IMR-90 (cell line): ENCODE measurements around the gene GABRD. TPM values are rescaled to one million over a fixed set of nuclear protein-coding genes. Genes with fewer than 3 reads are reported as not detected.

Experiments used
- ATAC-seq: fragments of 200-7000 bp; cut with Tn5 transposase; 2 replicates; pipeline ENCODE4 v1.9.1; 2020; ENCODE audit warnings: low read depth, mild to moderate bottlenecking, moderate library complexity
- BruUV-seq: library from RNA; stranded (reverse); fragments of 400-500 nt; replicated peaks from 2 replicates; lab custom pipeline; 2021; lab: Mats Ljungman, UMichigan
- CTCF ChIA-PET: fragments of 300-600 bp; formaldehyde crosslinking; extraction: SDS; loops from one replicate; lab custom pipeline; 2021; ENCODE audit warnings: antibody characterized with exemption; lab: Yijun Ruan, JAX
- POLR2A ChIA-PET: fragments of 300-600 bp; sonication (Branson Sonifier 250); formaldehyde crosslinking; loops from one replicate; lab custom pipeline; 2022; ENCODE audit warnings: antibody characterized with exemption; ENCODE audit not compliant: unreplicated experiment; lab: Charles Lee
- DNase-seq: peaks from one replicate; pipeline ENCODE4 v3.0.0; 2013
- H2AFZ ChIP-seq: replicated peaks from 2 replicates; pipeline ENCODE3; 2013; ENCODE audit warnings: low read length, mild to moderate bottlenecking; ENCODE audit not compliant: poor library complexity
- H2AK5ac ChIP-seq: 2 replicates; pipeline ENCODE4 v1.6.1; 2013; ENCODE audit warnings: low read depth, low read length, inconsistent platforms
- H2AK9ac ChIP-seq: replicated peaks from 2 replicates; pipeline ENCODE3; 2013; ENCODE audit warnings: mild to moderate bottlenecking, low read depth, low read length, moderate library complexity; ENCODE audit not compliant: poor library complexity
- H2BK120ac ChIP-seq: 2 replicates; pipeline ENCODE4 v1.6.1; 2013; ENCODE audit warnings: low read depth, low read length, inconsistent platforms
- H2BK15ac ChIP-seq: 3 replicates; pipeline ENCODE4 v1.6.1; 2013; ENCODE audit warnings: low read depth, low read length, inconsistent platforms
- H2BK20ac ChIP-seq: 2 replicates; pipeline ENCODE4 v1.6.1; 2013; ENCODE audit warnings: low read depth, mild to moderate bottlenecking, inconsistent platforms, low read length, moderate library complexity
- H2BK5ac ChIP-seq: 2 replicates; pipeline ENCODE4 v1.6.1; 2013; ENCODE audit warnings: mild to moderate bottlenecking, low read depth, low read length, inconsistent platforms; ENCODE audit not compliant: poor library complexity, severe bottlenecking
- H3K14ac ChIP-seq: replicated peaks from 2 replicates; pipeline ENCODE4 v1.6.1; 2013; ENCODE audit warnings: low read depth, low read length, inconsistent platforms
- H3K18ac ChIP-seq: 2 replicates; pipeline ENCODE4 v1.6.1; 2013; ENCODE audit warnings: low read depth, low read length, control low read depth
- H3K23ac ChIP-seq: 2 replicates; pipeline ENCODE4 v1.6.1; 2013; ENCODE audit warnings: low read depth, low read length, inconsistent platforms
- H3K27ac ChIP-seq: 2 replicates; pipeline ENCODE4 v1.5.1; 2013; ENCODE audit warnings: mild to moderate bottlenecking, control low read depth, low read length; ENCODE audit not compliant: insufficient read depth
- H3K27me3 ChIP-seq: 2 replicates; pipeline ENCODE4 v1.6.1; 2013; ENCODE audit warnings: low read length; ENCODE audit not compliant: control insufficient read depth, insufficient read depth
- H3K36me3 ChIP-seq: 2 replicates; pipeline ENCODE4 v1.6.1; 2013; ENCODE audit warnings: low read length, mixed read lengths; ENCODE audit not compliant: control insufficient read depth, insufficient read depth
- H3K4ac ChIP-seq: 2 replicates; pipeline ENCODE4 v1.6.1; 2013; ENCODE audit warnings: low read depth, low read length, inconsistent platforms
- H3K4me1 ChIP-seq: 2 replicates; pipeline ENCODE4 v1.6.1; 2013; ENCODE audit warnings: low read length, mixed read lengths; ENCODE audit not compliant: control insufficient read depth, insufficient read depth
- H3K4me2 ChIP-seq: 2 replicates; pipeline ENCODE4 v1.6.1; 2013; ENCODE audit warnings: low read depth, mild to moderate bottlenecking, control low read depth, low read length, moderate library complexity
- H3K4me3 ChIP-seq: 2 replicates; pipeline ENCODE4 v1.5.1; 2013; ENCODE audit warnings: low read depth, mild to moderate bottlenecking, control low read depth, low read length, moderate library complexity; ENCODE audit not compliant: insufficient read depth
- H3K56ac ChIP-seq: 2 replicates; pipeline ENCODE4 v1.6.1; 2013; ENCODE audit warnings: low read length, inconsistent platforms; ENCODE audit not compliant: insufficient read depth; ENCODE audit errors: extremely low read depth
- H3K79me1 ChIP-seq, 2 experiments: 2 replicates each; pipeline ENCODE4 v1.6.1; 2013; ENCODE audit warnings: low read length in 2 of 2, inconsistent platforms in 1 of 2, low read depth in 1 of 2
- H3K9ac ChIP-seq: 2 replicates; pipeline ENCODE4 v1.6.1; 2013; ENCODE audit warnings: low read depth, low read length, control low read depth
- H3K9me1 ChIP-seq: 2 replicates; pipeline ENCODE4 v1.6.1; 2013; ENCODE audit warnings: low read length, inconsistent platforms; ENCODE audit not compliant: insufficient read depth
- H3K9me3 ChIP-seq: 2 replicates; pipeline ENCODE4 v1.6.1; 2013; ENCODE audit warnings: low read length; ENCODE audit not compliant: control insufficient read depth, insufficient read depth
- H4K20me1 ChIP-seq: 2 replicates; pipeline ENCODE4 v1.6.1; 2013; ENCODE audit warnings: low read length, inconsistent platforms; ENCODE audit not compliant: insufficient read depth
- H4K5ac ChIP-seq: 2 replicates; pipeline ENCODE4 v1.6.1; 2013; ENCODE audit warnings: mild to moderate bottlenecking, low read depth, low read length, control low read depth
- H4K8ac ChIP-seq, 2 experiments: 2 replicates each; pipeline ENCODE4 v1.6.1; 2013; ENCODE audit warnings: low read depth in 2 of 2, low read length in 2 of 2, control low read depth in 1 of 2, inconsistent platforms in 1 of 2
- H4K91ac ChIP-seq: 2 replicates; pipeline ENCODE4 v1.6.1; 2013; ENCODE audit warnings: low read depth, low read length, inconsistent platforms; ENCODE audit not compliant: insufficient read depth
- BHLHE40 ChIP-seq: fragments of 150-350 bp; IDR thresholded peaks from 2 replicates; pipeline ENCODE4 v1.6.1; 2016; ENCODE audit warnings: mild to moderate bottlenecking, low read depth, low read length
- CEBPB ChIP-seq: IDR thresholded peaks from 2 replicates; pipeline ENCODE4 v1.6.1; 2012; ENCODE audit warnings: low read depth, low read length, improper control_type of control experiment
- CHD1 ChIP-seq: IDR thresholded peaks from 2 replicates; pipeline ENCODE4 v1.6.1; 2012; ENCODE audit warnings: low read depth, low read length, improper control_type of control experiment
- ELK1 ChIP-seq: fragments of 150-350 bp; IDR thresholded peaks from 2 replicates; pipeline ENCODE4 v1.6.1; 2016; ENCODE audit warnings: low read depth, mild to moderate bottlenecking, low read length, moderate library complexity, borderline replicate concordance
- FOS ChIP-seq: fragments of 150-350 bp; IDR thresholded peaks from 2 replicates; pipeline ENCODE4 v1.6.1; 2016; ENCODE audit warnings: low read depth, low read length
- MAFK ChIP-seq: IDR thresholded peaks from 2 replicates; pipeline ENCODE4 v1.6.1; 2012; ENCODE audit warnings: low read depth, low read length, improper control_type of control experiment
- MAZ ChIP-seq: IDR thresholded peaks from 2 replicates; pipeline ENCODE4 v1.6.1; 2012; ENCODE audit warnings: low read depth, mild to moderate bottlenecking, low read length, improper control_type of control experiment, moderate library complexity, borderline replicate concordance
- MXI1 ChIP-seq: IDR thresholded peaks from 2 replicates; pipeline ENCODE4 v1.6.1; 2012; ENCODE audit warnings: low read depth, mild to moderate bottlenecking, low read length, moderate library complexity, borderline replicate concordance
- NFE2L2 ChIP-seq: fragments of 150-350 bp; IDR thresholded peaks from 2 replicates; pipeline ENCODE4 v1.6.1; 2016; ENCODE audit warnings: low read depth, mild to moderate bottlenecking, low read length
- POLR2A ChIP-seq: IDR thresholded peaks from 2 replicates; pipeline ENCODE4 v1.6.1; 2012; ENCODE audit warnings: mild to moderate bottlenecking, low read depth, low read length
- RAD21 ChIP-seq: IDR thresholded peaks from 2 replicates; pipeline ENCODE4 v1.6.1; 2012; ENCODE audit warnings: low read length, improper control_type of control experiment
- RCOR1 ChIP-seq: IDR thresholded peaks from 2 replicates; pipeline ENCODE4 v1.6.1; 2012; ENCODE audit warnings: mild to moderate bottlenecking, low read length, improper control_type of control experiment; ENCODE audit not compliant: insufficient replicate concordance
- RFX5 ChIP-seq: IDR thresholded peaks from 2 replicates; pipeline ENCODE4 v1.8.0; 2012; ENCODE audit warnings: low read depth, mild to moderate bottlenecking, low read length, moderate library complexity
- SMC3 ChIP-seq: fragments of 150-350 bp; IDR thresholded peaks from 2 replicates; pipeline ENCODE4 v1.6.1; 2016; ENCODE audit warnings: low read depth, mild to moderate bottlenecking, antibody characterized with exemption, low read length, moderate library complexity
- WGBS, 2 experiments: methylation state at CpG; one replicate each; pipeline versions ENCODE4 v1.1.5 to v1.1.7; 2013; ENCODE audit warnings: missing lambda C conversion rate in 2 of 2; ENCODE audit not compliant: insufficient read length in 1 of 2; ENCODE audit errors: extremely low coverage in 2 of 2; 5-methylcytosine and 5-hydroxymethylcytosine counted together
- dilution Hi-C: fragments of 300-500 bp; cut with HindIII; formaldehyde crosslinking; loops from one replicate; pipeline ENCODE4 v1.14.3; 2018; ENCODE audit warnings: low sequenced_read_pairs; ENCODE audit not compliant: unreplicated experiment
- in situ Hi-C: fragments of 300-500 bp; cut with MboI; formaldehyde crosslinking; loops from 3 replicates; pipeline ENCODE4 v1.14.3; 2019; ENCODE audit warnings: low sequenced_read_pairs, inconsistent platforms, mixed read lengths
- intact Hi-C: fragments of 100-400 bp; cut with micrococcal nuclease; formaldehyde crosslinking; loops from 2 replicates; pipeline ENCODE4 v1.10.0; 2022
- polyA plus RNA-seq, 3 experiments: library from polyadenylated mRNA; depleted of rRNA; stranded (reverse); fragments of >200 nt; gene quantifications; 2 replicates each; pipeline ENCODE4 v1.2.3, GENCODE V29; 2012; ENCODE audit warnings: low replicate concordance in 1 of 3
- total RNA-seq: library from RNA; depleted of rRNA; stranded (reverse); fragments of >200 nt; gene quantifications from 2 replicates; pipeline ENCODE4 v1.2.3, GENCODE V29; 2012
- TF ChIP-seq, protein P1 (sequence below): conservative IDR thresholded peaks from 2 replicates; pipeline ENCODE4 v1.5.1; 2012; ENCODE audit warnings: mild to moderate bottlenecking, low read depth, low read length, improper control_type of control experiment
- TF ChIP-seq, protein P2 (sequence below): fragments of 150-350 bp; IDR thresholded peaks from 2 replicates; pipeline ENCODE4 v1.6.1; 2017; ENCODE audit warnings: mild to moderate bottlenecking, antibody characterized with exemption, low read length, low read depth

The GABRD gene
- total and polyA plus RNA-seq, 2 of the 4 experiments (the other 2 are of a cell fraction), result not detected

DNA sequence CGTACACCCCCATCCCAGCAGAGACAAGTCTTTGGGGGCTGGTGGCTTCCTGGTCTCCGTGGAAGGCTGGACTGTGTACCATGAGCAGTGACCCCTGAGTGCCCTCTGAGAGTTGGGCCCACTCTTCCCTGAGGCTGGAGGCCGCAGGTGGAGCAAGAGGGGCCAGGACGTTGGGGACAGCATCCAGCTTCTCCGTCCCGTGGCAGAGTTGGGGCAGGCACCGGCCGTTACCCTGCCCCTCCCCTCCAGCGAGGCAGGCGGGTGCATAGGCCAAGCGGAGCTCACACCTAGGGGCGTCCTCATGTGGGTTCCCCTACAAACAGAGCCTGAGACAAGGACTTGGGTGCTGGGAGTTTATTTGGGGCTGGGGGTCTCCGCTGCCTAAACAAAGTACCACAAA is 14.0 kb downstream of the GABRD start:
- H3K56ac ChIP-seq, result no peak overlapping the region
- no peak overlapping the region for H3K4ac ChIP-seq
- no peak overlapping the region for H2BK120ac ChIP-seq
- peaks cover under 1% of the 10 kb centered on the region; the same call in 1 of the 2 replicates for H3K9me3 ChIP-seq
- DNase-seq, result no peak
- H3K27ac ChIP-seq, result no peak overlapping the region
- no peaks in the 10 kb centered on the region for H3K79me1 ChIP-seq
- H4K20me1 ChIP-seq, result no peaks in the 10 kb centered on the region
- H3K36me3 ChIP-seq, result no peaks in the 10 kb centered on the region
- H3K27me3 ChIP-seq, result peaks cover 44% of the 10 kb centered on the region
- H3K4me2 ChIP-seq, result no peak overlapping the region
- in situ Hi-C loops, result no loop called here
- H4K8ac ChIP-seq, result no peak overlapping the region
- H2BK5ac ChIP-seq, result no peak overlapping the region
- H3K14ac ChIP-seq, result no peak overlapping the region
- no peak overlapping the region for H2BK20ac ChIP-seq
- BruUV-seq, result no TSS peak
- ChIA-PET CTCF (no interaction called here), POLR2A (no interaction called here)
- H3K9ac ChIP-seq, result no peak overlapping the region
- no peak for ATAC-seq
- no CpG with 5 or more reads among the region's 13 CpGs for WGBS, 2 experiments
- H3K4me3 ChIP-seq, result no peak overlapping the region
- H3K9me1 ChIP-seq, result no peaks in the 10 kb centered on the region
- no peak overlapping the region for H4K91ac ChIP-seq
- no peak overlapping the region for H3K23ac ChIP-seq
- H2BK15ac ChIP-seq, result no peak overlapping the region
- H3K18ac ChIP-seq, result no peak overlapping the region
- intact Hi-C loops, result no loop called here
- H3K4me1 ChIP-seq, result no peaks in the 10 kb centered on the region
- H2AFZ ChIP-seq, result no peak overlapping the region
- H4K5ac ChIP-seq, result no peak overlapping the region
- dilution Hi-C loops, result no loop called here
- no peak overlapping the region for H2AK5ac ChIP-seq
- H2AK9ac ChIP-seq, result no peak overlapping the region
- TF ChIP-seq RAD21 (no peak), MXI1 (no peak), CHD1 (no peak), SMC3 (no peak), MAZ (no peak), ELK1 (no peak), RFX5 (no peak), CEBPB (no peak), MAFK (no peak), POLR2A (no peak), NFE2L2 (no peak), RCOR1 (no peak), FOS (no peak), BHLHE40 (no peak)
- TF ChIP-seq, protein P1, sequence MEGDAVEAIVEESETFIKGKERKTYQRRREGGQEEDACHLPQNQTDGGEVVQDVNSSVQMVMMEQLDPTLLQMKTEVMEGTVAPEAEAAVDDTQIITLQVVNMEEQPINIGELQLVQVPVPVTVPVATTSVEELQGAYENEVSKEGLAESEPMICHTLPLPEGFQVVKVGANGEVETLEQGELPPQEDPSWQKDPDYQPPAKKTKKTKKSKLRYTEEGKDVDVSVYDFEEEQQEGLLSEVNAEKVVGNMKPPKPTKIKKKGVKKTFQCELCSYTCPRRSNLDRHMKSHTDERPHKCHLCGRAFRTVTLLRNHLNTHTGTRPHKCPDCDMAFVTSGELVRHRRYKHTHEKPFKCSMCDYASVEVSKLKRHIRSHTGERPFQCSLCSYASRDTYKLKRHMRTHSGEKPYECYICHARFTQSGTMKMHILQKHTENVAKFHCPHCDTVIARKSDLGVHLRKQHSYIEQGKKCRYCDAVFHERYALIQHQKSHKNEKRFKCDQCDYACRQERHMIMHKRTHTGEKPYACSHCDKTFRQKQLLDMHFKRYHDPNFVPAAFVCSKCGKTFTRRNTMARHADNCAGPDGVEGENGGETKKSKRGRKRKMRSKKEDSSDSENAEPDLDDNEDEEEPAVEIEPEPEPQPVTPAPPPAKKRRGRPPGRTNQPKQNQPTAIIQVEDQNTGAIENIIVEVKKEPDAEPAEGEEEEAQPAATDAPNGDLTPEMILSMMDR, result no peak
- TF ChIP-seq, protein P2, sequence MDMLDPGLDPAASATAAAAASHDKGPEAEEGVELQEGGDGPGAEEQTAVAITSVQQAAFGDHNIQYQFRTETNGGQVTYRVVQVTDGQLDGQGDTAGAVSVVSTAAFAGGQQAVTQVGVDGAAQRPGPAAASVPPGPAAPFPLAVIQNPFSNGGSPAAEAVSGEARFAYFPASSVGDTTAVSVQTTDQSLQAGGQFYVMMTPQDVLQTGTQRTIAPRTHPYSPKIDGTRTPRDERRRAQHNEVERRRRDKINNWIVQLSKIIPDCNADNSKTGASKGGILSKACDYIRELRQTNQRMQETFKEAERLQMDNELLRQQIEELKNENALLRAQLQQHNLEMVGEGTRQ, result no peak
